Measurements from ENCODE around the gene GUCY1B1.

The GUCY1B1 gene

GRCh38 chr4:155800685-155801343 is 42.0 kb downstream of the GUCY1B1 start:
- no peak for DNase-seq

- no peak for DNase-seq
These were observed 43.6 kb downstream of the GUCY1B1 start for GRCh38 chr4:155802190-155802959.

- no peak for DNase-seq
These were observed 46.2 kb downstream of the GUCY1B1 start for GRCh38 chr4:155805016-155805415.

GRCh38 chr4:155807021-155807420 is 48.2 kb downstream of the GUCY1B1 start:
- DNase-seq = no peak

- DNase-seq = no peak
These were observed 51.0 kb downstream of the GUCY1B1 start for GRCh38 chr4:155809835-155810234.

- DNase-seq = no peak
These were observed 52.3 kb downstream of the GUCY1B1 start for GRCh38 chr4:155811083-155811482.

GRCh38 chr4:155818639-155819038 is 59.8 kb downstream of the GUCY1B1 start:
- no peak for DNase-seq

GRCh38 chr4:155819066-155819465 is 60.2 kb downstream of the GUCY1B1 start:
- no peak for DNase-seq

GRCh38 chr4:155820887-155821518 is 62.2 kb downstream of the GUCY1B1 start:
- no peak for DNase-seq

- no peak for DNase-seq
These were observed 63.8 kb downstream of the GUCY1B1 start for GRCh38 chr4:155822572-155822971.

GRCh38 chr4:155828628-155829027 is 69.8 kb downstream of the GUCY1B1 start:
- no peak for DNase-seq

- no peak for DNase-seq
These were observed 73.8 kb downstream of the GUCY1B1 start for GRCh38 chr4:155832664-155833063.

GRCh38 chr4:155837203-155837796 is 78.5 kb downstream of the GUCY1B1 start:
- no peak for DNase-seq

- no peak for DNase-seq
These were observed 83.3 kb downstream of the GUCY1B1 start for GRCh38 chr4:155842080-155842479.

- no peak for DNase-seq
These were observed 88.1 kb downstream of the GUCY1B1 start for GRCh38 chr4:155846929-155847328.

- no peak for DNase-seq
These were observed 90.2 kb downstream of the GUCY1B1 start for GRCh38 chr4:155849042-155849441.

- DNase-seq = no peak
These were observed 94.4 kb downstream of the GUCY1B1 start for GRCh38 chr4:155853189-155853588.

GRCh38 chr4:155854582-155855226 is 95.9 kb downstream of the GUCY1B1 start:
- no peak for DNase-seq

- no peak for DNase-seq
These were observed 97.1 kb downstream of the GUCY1B1 start for GRCh38 chr4:155855897-155856296.
